ENCODE results near the gene RPN1. TPM values are rescaled to one million over a fixed set of nuclear protein-coding genes. Genes with fewer than 3 reads are reported as not detected.

Gene RPN1
- total RNA-seq, 1 donor from 2014 or later: 192 TPM

DNA sequence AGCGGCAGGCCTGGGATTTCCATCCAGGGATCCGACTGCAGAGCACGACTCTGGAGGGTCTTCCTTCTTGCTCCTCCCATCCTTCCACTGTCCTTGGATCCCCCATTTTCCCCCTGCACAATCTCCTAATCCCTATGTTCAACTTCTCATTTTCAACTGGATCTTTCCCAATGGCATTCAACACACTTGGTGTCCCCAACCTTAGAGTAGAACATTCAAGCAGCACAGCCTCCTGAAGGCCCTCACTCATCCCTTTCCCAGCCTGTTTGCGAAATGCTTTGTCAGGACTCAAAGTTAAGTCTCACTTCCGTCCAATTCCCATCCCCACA lies 32.3 kb downstream of the RPN1 start:
- no peak for DNase-seq (ENCODE audit: extremely low spot score, unreplicated experiment)
- Mint-ChIP-seq H3K9me3 (no peaks in the 10 kb centered on the region), H3K36me3 (peaks cover 14% of the 10 kb centered on the region), H3K4me1 (ENCODE audit: unreplicated experiment) (peaks cover 14% of the 10 kb centered on the region), H3K27me3 (no peaks in the 10 kb centered on the region), H3K4me3 (peak overlapping the region; percentile 97), H3K27ac (peak overlapping the region; percentile 89)
- TF ChIP-seq, protein P1, sequence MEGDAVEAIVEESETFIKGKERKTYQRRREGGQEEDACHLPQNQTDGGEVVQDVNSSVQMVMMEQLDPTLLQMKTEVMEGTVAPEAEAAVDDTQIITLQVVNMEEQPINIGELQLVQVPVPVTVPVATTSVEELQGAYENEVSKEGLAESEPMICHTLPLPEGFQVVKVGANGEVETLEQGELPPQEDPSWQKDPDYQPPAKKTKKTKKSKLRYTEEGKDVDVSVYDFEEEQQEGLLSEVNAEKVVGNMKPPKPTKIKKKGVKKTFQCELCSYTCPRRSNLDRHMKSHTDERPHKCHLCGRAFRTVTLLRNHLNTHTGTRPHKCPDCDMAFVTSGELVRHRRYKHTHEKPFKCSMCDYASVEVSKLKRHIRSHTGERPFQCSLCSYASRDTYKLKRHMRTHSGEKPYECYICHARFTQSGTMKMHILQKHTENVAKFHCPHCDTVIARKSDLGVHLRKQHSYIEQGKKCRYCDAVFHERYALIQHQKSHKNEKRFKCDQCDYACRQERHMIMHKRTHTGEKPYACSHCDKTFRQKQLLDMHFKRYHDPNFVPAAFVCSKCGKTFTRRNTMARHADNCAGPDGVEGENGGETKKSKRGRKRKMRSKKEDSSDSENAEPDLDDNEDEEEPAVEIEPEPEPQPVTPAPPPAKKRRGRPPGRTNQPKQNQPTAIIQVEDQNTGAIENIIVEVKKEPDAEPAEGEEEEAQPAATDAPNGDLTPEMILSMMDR (conservative IDR thresholded peaks at IDR 0.05): no peak

DNA sequence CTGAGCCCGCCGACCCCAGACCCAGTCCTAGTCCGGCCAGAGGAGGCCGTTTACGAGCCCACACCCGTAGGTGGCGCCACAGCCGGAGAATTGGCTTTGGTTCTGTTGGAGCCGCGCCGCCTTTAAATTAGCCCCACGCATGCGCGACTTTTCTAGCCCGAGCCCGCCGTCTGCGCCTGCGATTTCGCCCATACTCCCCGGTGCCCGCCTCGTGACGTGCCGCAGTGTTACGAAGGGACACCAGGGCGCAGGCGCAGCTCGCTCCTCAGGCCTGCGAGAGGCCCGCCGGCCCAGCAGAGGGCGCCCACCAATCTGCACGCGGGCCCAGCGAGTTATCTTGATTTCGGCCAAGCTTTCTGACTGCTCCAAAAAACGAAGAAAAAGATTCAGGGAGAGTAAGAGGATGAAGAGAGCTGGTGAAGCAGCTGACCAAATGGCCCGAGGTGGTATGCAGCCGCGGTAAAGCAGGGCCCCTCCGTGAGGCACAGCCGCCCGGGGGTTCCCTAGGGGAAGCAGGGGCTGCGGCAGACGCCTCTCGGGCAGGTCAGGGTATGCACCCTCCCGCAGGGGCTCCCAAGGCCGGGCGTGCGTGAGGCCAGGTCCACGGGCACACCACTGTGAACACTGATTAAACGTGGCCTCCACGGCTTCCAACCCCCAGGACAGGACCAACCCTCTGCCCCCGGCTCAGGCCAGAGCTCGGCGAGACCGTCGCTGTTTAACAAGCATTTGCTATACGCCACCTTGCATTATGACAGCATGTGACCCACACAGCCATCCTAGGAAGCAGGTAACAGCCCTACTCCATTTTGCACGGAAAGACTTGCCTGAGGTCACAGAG lies 32.8 kb downstream of the RPN1 start:
- DNase-seq (ENCODE audit: extremely low spot score, unreplicated experiment): peak; percentile 100
- TF ChIP-seq, protein P1 (conservative IDR thresholded peaks at IDR 0.05): peak; percentile 97
- Mint-ChIP-seq H3K4me3 (peak overlapping the region; percentile 97), H3K4me1 (ENCODE audit: unreplicated experiment) (peaks cover 14% of the 10 kb centered on the region), H3K27ac (peak overlapping the region; percentile 89), H3K36me3 (peaks cover 14% of the 10 kb centered on the region), H3K9me3 (no peaks in the 10 kb centered on the region), H3K27me3 (no peaks in the 10 kb centered on the region)

DNA sequence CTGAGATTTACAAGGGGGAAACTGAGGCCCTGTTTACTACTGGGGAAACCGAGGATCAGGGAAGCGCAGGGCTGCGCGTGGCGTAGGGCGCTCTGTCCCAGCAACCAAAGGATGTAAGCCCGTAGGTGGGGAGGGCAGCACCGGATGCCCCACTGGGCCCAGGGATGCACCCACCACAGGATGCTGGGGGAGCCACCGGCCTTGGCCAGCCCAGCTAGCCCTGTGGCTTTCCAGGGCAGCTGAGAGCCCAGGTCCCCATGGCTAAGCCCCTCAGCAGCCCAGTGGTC lies 33.4 kb downstream of the RPN1 start:
- peaks cover 14% of the 10 kb centered on the region for H3K4me1 Mint-ChIP-seq (ENCODE audit: unreplicated experiment)
- no peaks in the 10 kb centered on the region for H3K27me3 Mint-ChIP-seq
- DNase-seq (ENCODE audit: extremely low spot score, unreplicated experiment): no peak
- H3K9me3 Mint-ChIP-seq: no peaks in the 10 kb centered on the region
- TF ChIP-seq, protein P1 (conservative IDR thresholded peaks at IDR 0.05): no peak
- H3K27ac Mint-ChIP-seq: no peak overlapping the region
- peak overlapping the region; percentile 97 for H3K4me3 Mint-ChIP-seq
- peaks cover 14% of the 10 kb centered on the region for H3K36me3 Mint-ChIP-seq

DNA sequence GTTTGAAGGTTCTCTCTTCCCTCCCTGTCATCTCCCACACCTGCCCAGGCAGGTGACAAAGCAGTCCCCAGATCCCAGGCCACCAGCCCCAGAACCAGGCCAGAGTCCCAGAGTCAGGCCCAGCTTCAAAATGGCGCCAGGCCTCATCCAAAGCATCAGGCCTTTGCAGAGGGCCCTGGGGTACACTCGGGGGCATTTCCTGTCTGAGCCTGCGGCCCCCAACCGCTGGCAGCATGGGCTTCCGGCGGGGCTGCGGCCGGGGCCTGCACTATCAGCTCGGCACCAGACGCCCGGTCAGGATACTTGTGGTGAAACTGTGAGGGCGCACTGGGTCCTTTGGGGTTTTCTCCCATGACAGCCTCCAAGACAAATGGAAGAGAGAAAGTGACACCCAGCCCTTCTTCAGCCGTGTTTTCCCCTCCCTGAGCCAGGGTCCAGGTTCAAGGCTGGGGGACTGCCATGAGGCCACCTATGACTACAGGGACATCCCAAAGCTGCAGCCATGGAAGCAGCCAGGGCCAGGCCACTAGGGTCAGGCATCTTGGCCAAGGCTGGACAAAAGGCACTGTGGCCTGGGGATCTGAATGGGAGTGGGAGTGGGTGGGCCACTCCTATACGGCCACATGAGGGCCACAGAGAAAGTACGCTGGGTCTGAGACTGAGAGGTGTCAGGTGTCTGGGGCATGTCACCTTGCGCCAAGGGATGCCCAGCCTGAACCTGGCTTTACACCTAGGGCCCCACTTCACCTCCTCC lies 33.9 kb downstream of the RPN1 start:
- H3K4me1 Mint-ChIP-seq (ENCODE audit: unreplicated experiment): peaks cover 14% of the 10 kb centered on the region
- H3K27ac Mint-ChIP-seq: no peak overlapping the region
- TF ChIP-seq, protein P1 (conservative IDR thresholded peaks at IDR 0.05): no peak
- no peaks in the 10 kb centered on the region for H3K27me3 Mint-ChIP-seq
- DNase-seq (ENCODE audit: extremely low spot score, unreplicated experiment): no peak
- peaks cover 14% of the 10 kb centered on the region for H3K36me3 Mint-ChIP-seq
- no peak overlapping the region for H3K4me3 Mint-ChIP-seq
- H3K9me3 Mint-ChIP-seq: no peaks in the 10 kb centered on the region

DNA sequence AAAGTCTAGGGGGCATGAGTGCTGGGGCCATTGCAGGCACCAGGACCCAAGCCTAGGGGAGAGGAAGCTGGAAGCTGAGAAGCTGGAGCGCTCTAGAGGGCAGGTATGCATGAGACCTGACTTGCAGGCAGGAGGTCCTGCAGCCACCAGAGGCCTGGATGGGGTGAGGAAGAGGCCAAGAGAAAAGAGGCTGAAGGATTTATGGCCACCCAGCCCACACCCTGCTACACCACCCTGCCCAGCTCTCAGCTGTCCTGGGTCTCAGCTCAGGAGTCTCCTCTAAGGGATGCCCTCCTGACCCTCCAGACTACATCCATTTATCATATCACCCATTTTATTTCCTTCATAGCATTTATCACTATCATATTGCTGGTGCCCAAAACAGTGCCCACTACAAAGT lies 36.5 kb downstream of the RPN1 start:
- TF ChIP-seq, protein P1 (conservative IDR thresholded peaks at IDR 0.05): no peak
- no peak overlapping the region for H3K4me3 Mint-ChIP-seq

More for the DNA sequence above, 36.5 kb downstream of the RPN1 start:
- no peak for DNase-seq (ENCODE audit: extremely low spot score, unreplicated experiment)
- Mint-ChIP-seq H3K4me1 (ENCODE audit: unreplicated experiment) (peaks cover 7% of the 10 kb centered on the region), H3K9me3 (no peaks in the 10 kb centered on the region), H3K36me3 (peaks cover 2% of the 10 kb centered on the region), H3K27ac (peak overlapping the region; percentile 66), H3K27me3 (no peaks in the 10 kb centered on the region)

Measured in type B pancreatic cell (in vitro differentiated cells).